ENCODE measurements around the gene H3-3A. TPM values are rescaled to one million over a fixed set of nuclear protein-coding genes. Genes with fewer than 3 reads are reported as not detected.

The H3-3A gene
- total RNA-seq, 1 donor = 148 TPM

DNA sequence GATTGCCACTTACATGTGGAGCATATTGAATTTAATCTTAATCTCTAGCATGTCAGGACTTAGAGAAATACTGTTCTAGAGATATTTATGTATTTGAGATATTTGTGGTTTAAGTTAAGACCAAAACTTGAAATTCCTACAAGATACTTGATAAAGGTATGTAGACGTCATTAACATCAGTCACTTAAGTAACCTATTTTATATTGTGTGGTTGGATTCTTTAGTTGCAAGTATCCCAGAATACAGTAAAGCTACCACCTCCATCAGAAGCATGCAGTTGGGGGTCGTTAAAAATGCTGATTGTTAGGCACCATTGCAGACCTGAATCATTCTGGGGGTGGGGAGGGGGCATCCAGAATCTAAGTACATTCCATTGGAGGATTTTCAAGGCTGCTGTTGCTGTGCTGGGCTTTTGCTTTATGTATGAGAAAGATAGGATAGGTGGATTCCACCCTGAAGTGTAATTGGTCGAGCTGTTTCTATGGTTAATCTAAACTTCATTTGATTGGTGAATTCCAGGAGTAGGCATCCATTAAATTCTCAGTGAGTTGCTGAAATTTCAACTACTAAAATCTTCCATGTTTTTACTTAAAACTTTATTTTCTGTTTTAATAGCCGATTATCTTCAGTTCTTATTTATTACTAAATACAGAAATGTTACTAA lies 4.0 kb downstream of the H3-3A start:
- no peak overlapping the region for H3K4me3 ChIP-seq (ENCODE audit: low read depth, low read length)
- peak; percentile 29 for DNase-seq (ENCODE audit: low read depth)
- TF ChIP-seq, protein P1, sequence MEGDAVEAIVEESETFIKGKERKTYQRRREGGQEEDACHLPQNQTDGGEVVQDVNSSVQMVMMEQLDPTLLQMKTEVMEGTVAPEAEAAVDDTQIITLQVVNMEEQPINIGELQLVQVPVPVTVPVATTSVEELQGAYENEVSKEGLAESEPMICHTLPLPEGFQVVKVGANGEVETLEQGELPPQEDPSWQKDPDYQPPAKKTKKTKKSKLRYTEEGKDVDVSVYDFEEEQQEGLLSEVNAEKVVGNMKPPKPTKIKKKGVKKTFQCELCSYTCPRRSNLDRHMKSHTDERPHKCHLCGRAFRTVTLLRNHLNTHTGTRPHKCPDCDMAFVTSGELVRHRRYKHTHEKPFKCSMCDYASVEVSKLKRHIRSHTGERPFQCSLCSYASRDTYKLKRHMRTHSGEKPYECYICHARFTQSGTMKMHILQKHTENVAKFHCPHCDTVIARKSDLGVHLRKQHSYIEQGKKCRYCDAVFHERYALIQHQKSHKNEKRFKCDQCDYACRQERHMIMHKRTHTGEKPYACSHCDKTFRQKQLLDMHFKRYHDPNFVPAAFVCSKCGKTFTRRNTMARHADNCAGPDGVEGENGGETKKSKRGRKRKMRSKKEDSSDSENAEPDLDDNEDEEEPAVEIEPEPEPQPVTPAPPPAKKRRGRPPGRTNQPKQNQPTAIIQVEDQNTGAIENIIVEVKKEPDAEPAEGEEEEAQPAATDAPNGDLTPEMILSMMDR (IDR thresholded peaks at IDR 0.05; ENCODE audit: insufficient read depth, low read depth, low read length) = no peak

- TF ChIP-seq, protein P1 (IDR thresholded peaks at IDR 0.05; ENCODE audit: insufficient read depth, low read depth, low read length) = no peak
- DNase-seq (ENCODE audit: low read depth) = no peak
- no peak overlapping the region for H3K4me3 ChIP-seq (ENCODE audit: low read depth, low read length)
Observed at GRCh38 chr1:226069811-226070489, 7.4 kb downstream of the H3-3A start.

DNA sequence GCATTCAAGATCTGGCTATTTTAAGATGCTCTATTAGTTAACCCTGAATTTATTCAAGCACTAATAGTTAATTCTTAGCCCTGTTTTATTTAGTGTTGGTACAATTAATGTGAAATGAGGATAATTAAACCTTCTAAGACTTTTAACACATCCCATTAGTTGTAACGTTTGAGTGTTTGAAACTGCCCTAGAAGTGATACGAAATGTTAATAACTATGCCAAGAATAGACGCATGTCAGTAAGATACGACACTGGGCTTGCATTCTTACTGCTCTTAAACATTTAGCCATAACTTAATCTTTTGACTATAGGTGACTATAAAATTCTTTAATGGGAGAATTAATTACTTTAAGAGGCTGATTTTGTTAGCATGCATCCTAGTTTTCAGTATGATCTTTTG lies 9.8 kb downstream of the H3-3A start:
- TF ChIP-seq, protein P1 (IDR thresholded peaks at IDR 0.05; ENCODE audit: insufficient read depth, low read depth, low read length) = no peak
- no peak overlapping the region for H3K4me3 ChIP-seq (ENCODE audit: low read depth, low read length)
- DNase-seq (ENCODE audit: low read depth) = no peak

DNA sequence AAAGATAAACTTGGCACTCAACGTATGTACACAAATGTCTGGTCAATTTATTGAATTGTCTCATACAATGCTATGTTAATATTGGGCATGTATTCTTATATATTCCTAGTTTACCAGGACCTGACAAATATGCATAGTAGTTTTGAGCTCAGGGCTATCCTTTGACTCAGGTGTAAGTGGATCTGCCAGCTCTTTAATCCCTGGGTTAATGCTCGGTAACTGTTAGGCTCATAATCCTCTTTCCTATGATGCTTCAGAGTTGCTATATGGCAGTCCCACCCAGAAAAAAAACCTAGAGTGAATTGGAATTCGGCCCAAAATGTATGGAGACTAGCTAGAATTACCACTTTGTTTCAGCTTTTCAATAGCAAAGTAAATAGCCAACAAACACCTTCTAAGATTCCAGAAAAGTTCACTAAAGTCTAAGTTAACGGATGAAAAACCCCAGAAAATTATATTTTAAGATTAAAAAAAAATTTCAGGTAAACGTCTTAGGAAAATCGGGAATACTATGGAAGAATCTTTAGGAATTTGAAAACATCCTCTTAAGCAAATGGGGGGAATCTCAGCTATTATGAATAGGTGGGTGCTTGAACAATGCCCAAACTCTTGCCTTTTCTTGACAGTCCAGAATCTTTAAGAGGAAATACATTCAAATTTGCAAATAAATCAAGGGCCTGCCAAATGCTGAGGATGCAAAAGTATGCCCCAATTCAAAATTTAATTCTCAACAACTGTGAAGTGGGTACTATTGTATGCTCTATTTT lies 10.9 kb downstream of the H3-3A start:
- no peak for DNase-seq (ENCODE audit: low read depth)
- TF ChIP-seq, protein P1 (IDR thresholded peaks at IDR 0.05; ENCODE audit: insufficient read depth, low read depth, low read length) = no peak
- H3K4me3 ChIP-seq (ENCODE audit: low read depth, low read length) = no peak overlapping the region

DNA sequence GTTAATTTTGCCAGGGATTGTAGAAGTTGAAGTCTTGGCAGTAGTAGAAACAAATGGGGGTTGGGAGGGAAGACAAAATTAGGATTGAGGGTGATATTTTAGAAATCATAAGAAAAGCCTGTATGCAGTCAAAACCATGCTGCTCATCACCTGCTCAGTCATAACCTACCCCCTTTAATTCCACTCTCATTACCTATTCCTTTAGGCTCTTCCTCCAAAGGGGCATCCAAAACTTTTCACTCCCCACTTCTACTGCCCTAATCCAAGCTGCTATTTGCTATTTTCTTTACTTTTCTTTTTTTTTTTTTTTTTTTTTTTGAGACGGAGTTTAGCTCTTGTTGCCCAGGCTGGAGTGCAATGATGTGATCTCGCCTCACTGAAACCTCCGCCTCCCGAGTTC lies 11.5 kb downstream of the H3-3A start:
- H3K4me3 ChIP-seq (ENCODE audit: low read depth, low read length) = no peak overlapping the region
- TF ChIP-seq, protein P1 (IDR thresholded peaks at IDR 0.05; ENCODE audit: insufficient read depth, low read depth, low read length) = no peak
- DNase-seq (ENCODE audit: low read depth) = no peak

GRCh38 chr1:226076378-226076777 lies 13.9 kb downstream of the H3-3A start:
- TF ChIP-seq, protein P1 (IDR thresholded peaks at IDR 0.05; ENCODE audit: insufficient read depth, low read depth, low read length) = no peak
- DNase-seq (ENCODE audit: low read depth) = no peak
- no peak overlapping the region for H3K4me3 ChIP-seq (ENCODE audit: low read depth, low read length)
